Mesothelial cell of epicardium (in vitro differentiated cells): ENCODE results near the gene DEPDC4. TPM values are rescaled to one million over a fixed set of nuclear protein-coding genes. Genes with fewer than 3 reads are reported as not detected.
"Not testable (repeated sequence)": the region's sequence is repeated elsewhere in the genome, so short reads cannot be mapped to it uniquely, and the experiment has no call there.

ENCODE experiments used
- DNase-seq, 2 experiments: peaks; one replicate each; pipeline ENCODE4 v3.0.0; 2021; ENCODE audit warnings: low spot score in 2 of 2; ENCODE audit not compliant: unreplicated experiment in 2 of 2
- H3K27ac Mint-ChIP-seq: 2 replicates; pipeline ENCODE4 v1.8.0; 2021; ENCODE audit warnings: mixed read lengths
- H3K27me3 Mint-ChIP-seq: 2 replicates; pipeline ENCODE4 v1.8.0; 2021; ENCODE audit warnings: low read depth, mixed read lengths
- H3K36me3 Mint-ChIP-seq: 2 replicates; pipeline ENCODE4 v1.8.0; 2021; ENCODE audit warnings: mixed read lengths
- H3K4me1 Mint-ChIP-seq: 2 replicates; pipeline ENCODE4 v1.8.0; 2021; ENCODE audit warnings: mixed read lengths
- H3K4me3 Mint-ChIP-seq: 2 replicates; pipeline ENCODE4 v1.8.0; 2021; ENCODE audit warnings: mild to moderate bottlenecking, moderate library complexity, mixed read lengths
- H3K9me3 Mint-ChIP-seq: 2 replicates; pipeline ENCODE4 v1.8.0; 2021; ENCODE audit warnings: mixed read lengths
- total RNA-seq: library from RNA; stranded (reverse); gene quantifications from 3 replicates; pipeline ENCODE4 v1.2.1, GENCODE V29; 2021
- TF ChIP-seq, protein P1 (sequence below): fragments of 200-600 bp; sonication (generic); IDR thresholded peaks from one replicate; pipeline ENCODE4 v1.5.0; 2021; ENCODE audit warnings: antibody characterized with exemption; ENCODE audit not compliant: unreplicated experiment

DEPDC4 gene
- total RNA-seq, result 3.6 to 6.5 TPM (median 4.2 TPM) in 3 replicates

DNA sequence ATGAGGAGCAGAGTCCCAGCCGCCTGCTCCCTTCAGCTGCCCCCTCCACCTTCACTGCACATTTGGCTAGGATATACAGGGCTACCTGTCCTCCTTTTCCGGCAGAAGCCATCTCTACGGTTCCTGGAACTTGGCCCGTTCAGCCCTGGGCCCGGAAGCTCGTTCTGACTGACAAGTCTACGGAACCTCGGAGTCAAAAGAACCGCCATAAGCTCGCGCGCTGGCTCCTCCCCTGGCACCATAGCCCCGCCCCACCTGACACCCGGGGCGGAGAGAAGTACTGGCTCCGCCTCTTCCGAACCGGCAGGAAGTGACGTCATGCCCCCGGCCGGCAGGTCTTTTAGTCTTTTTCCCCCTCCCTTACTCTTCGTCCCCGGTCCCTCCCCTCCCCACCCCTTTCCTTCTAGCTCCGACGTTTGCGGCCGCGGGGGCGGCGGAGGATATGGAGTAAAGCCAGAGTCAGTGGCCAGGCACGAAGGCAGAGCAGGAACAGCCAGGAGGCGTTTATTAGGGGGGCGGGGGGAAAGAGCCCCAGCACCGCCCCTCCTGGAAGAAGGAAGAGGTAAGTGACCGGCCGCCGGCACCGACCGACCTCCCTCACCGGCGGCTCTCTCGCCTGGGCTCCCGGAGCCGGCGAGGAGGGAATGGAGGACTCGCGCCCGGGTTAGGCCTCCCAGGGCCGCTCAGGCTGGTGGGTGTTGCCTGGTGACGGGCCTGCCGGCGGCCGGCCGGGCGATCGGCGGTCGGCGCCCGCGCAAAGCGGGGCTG lies at the start of gene DEPDC4, which contains the start of gene SCYL2:
Gene DEPDC4, minus strand, starts transcription at position 245 of the 768 bp plus-strand sequence. Its CDS starts 3 bp downstream, at position 242.
Gene SCYL2, plus strand, starts transcription at position 343 of the 768 bp plus-strand sequence. CDS start 15,794 bp downstream, outside the sequence.
- Mint-ChIP-seq H3K27me3 (no peaks in the 10 kb centered on the region), H3K4me1 (peaks cover 26% of the 10 kb centered on the region), H3K36me3 (no peaks in the 10 kb centered on the region), H3K4me3 (peak within 1 kb of the TSS; percentile 99), H3K9me3 (no peaks in the 10 kb centered on the region), H3K27ac (peak within 1 kb of the TSS; percentile 99)
- TF ChIP-seq, protein P1, sequence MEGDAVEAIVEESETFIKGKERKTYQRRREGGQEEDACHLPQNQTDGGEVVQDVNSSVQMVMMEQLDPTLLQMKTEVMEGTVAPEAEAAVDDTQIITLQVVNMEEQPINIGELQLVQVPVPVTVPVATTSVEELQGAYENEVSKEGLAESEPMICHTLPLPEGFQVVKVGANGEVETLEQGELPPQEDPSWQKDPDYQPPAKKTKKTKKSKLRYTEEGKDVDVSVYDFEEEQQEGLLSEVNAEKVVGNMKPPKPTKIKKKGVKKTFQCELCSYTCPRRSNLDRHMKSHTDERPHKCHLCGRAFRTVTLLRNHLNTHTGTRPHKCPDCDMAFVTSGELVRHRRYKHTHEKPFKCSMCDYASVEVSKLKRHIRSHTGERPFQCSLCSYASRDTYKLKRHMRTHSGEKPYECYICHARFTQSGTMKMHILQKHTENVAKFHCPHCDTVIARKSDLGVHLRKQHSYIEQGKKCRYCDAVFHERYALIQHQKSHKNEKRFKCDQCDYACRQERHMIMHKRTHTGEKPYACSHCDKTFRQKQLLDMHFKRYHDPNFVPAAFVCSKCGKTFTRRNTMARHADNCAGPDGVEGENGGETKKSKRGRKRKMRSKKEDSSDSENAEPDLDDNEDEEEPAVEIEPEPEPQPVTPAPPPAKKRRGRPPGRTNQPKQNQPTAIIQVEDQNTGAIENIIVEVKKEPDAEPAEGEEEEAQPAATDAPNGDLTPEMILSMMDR, result no peak
- peak; percentile 91 to 96 for DNase-seq

DNA sequence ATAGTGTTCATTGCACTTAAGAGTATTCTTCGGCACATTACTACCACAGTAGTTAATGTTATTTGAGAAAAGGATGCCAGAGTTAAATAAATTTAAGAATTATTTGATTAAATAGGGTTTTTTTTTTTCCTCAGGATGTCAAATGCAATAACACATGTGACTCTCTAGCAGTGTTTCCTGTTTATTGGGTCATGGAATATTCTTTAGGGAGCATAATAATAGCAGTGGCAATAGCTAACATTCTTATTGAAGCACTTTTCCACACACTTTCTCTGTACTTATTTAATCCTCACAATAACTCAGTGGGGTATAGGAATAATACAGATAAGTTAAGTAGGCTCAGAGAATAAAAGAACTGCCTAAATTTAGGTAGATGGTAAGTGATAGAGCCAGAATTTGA lies 44.4 kb upstream of the DEPDC4 start:
- peaks cover 37% of the 10 kb centered on the region for H3K36me3 Mint-ChIP-seq
- TF ChIP-seq, protein P1, result no peak
- no peak for DNase-seq
- peaks cover 19% of the 10 kb centered on the region for H3K9me3 Mint-ChIP-seq
- H3K4me1 Mint-ChIP-seq, result no peaks in the 10 kb centered on the region
- H3K27me3 Mint-ChIP-seq, result no peaks in the 10 kb centered on the region
- H3K4me3 Mint-ChIP-seq, result no peak overlapping the region
- no peak overlapping the region for H3K27ac Mint-ChIP-seq

DNA sequence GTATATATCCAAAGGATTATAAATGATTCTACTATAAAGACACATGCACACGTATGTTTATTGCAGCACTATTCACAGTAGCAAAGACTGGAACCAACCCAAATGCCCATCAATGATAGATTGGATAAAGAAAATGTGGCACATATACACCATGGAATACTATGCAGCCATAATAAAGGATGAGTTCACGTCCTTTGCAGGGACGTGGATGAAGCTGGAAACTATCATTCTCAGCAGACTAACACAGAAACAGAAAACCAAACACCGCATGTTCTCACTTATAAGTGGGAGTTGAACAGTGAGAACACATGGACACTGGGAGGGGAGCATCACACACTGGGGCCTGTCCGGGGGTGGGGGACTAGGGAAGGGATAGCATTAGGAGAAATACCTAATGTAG lies 41.3 kb upstream of the DEPDC4 start:
- H3K9me3 Mint-ChIP-seq, result peaks cover 37% of the 10 kb centered on the region
- not testable (repeated sequence) for DNase-seq, H3K4me1 Mint-ChIP-seq, H3K27me3 Mint-ChIP-seq, H3K27ac Mint-ChIP-seq, H3K4me3 Mint-ChIP-seq
- H3K36me3 Mint-ChIP-seq, result peaks cover 59% of the 10 kb centered on the region

DNA sequence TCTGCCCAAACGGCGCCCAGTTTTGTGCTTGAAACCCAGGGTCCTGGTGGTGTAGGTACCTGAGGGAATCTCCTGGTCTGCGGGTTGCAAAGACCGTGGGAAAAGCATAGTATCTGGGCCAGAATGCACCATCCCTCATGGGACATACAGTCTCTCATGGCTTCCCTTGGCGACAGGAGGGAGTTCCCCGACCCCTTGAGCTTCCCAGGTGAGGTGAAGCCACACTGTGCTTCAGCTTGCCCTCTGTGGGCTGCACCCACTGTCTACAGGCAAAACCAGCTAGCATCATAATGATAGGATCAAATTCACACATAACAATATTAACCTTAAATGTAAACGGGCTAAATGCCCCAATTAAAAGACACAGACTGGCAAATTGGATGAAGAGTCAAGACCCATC lies 37.5 kb upstream of the DEPDC4 start:
- Mint-ChIP-seq H3K36me3 (peaks cover 85% of the 10 kb centered on the region), H3K9me3 (peaks cover 73% of the 10 kb centered on the region)
- not testable (repeated sequence) for H3K4me3 Mint-ChIP-seq, H3K4me1 Mint-ChIP-seq, DNase-seq, H3K27me3 Mint-ChIP-seq, H3K27ac Mint-ChIP-seq

DNA sequence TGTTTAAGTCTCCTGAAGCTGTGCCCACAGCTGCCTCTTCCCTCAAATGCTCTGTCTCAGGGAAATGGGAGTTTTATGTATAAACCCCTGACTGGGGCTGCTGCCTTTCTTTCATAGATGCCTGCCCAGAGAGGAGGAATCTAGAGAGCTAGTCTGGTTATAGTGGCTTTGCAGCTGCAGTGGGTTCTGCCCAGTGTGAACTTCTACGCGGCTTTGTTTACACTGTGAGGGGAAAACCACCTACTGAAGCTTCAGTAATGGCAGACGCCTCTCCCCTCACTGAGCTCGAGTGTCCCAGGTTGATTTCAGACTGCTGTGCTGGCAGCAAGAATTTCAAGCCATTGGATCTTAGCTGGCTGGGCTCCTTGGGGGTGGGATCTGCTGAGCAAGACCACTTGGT lies 37.0 kb upstream of the DEPDC4 start:
- H3K36me3 Mint-ChIP-seq, result peaks cover 86% of the 10 kb centered on the region
- TF ChIP-seq, protein P1, result no peak
- H3K4me3 Mint-ChIP-seq, result no peak overlapping the region
- no peak overlapping the region for H3K27ac Mint-ChIP-seq
- H3K27me3 Mint-ChIP-seq, result no peaks in the 10 kb centered on the region
- DNase-seq, result no peak
- peaks cover 71% of the 10 kb centered on the region for H3K9me3 Mint-ChIP-seq
- H3K4me1 Mint-ChIP-seq, result no peaks in the 10 kb centered on the region

DNA sequence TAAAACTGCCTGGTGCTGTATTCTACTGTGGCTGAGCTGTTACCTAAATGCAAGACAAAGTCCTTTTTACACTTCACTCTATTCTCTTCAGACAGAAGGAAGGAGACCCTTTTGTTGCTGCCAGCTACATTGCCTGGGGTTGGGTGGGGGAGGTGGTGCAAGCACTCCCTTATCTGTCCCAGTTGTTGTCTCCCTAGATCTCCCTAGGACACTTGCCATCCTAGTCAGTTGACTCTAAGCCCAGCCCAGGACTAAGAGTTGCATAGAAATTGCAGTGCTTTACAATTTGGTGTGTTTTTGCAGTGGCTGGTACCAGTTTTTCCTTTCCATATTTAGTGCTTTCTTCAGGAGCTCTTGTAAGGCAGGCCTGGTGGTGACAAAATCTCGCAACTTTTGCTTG lies 35.2 kb upstream of the DEPDC4 start:
- Mint-ChIP-seq H3K4me1 (no peaks in the 10 kb centered on the region), H3K27ac (no peak overlapping the region), H3K36me3 (peaks cover 81% of the 10 kb centered on the region), H3K27me3 (no peaks in the 10 kb centered on the region), H3K9me3 (peaks cover 63% of the 10 kb centered on the region), H3K4me3 (no peak overlapping the region)
- TF ChIP-seq, protein P1, result no peak
- DNase-seq, result no peak
